ENCODE measurements around the gene SEMA6C. TPM values are rescaled to one million over a fixed set of nuclear protein-coding genes. Genes with fewer than 3 reads are reported as not detected.
A peak's percentile ranks its signal among the peaks of the same experiment; 100 is the strongest.

Gene SEMA6C
- total and polyA plus RNA-seq, 2 donors from 2014 or later = 7.6 to 17.4 TPM

DNA sequence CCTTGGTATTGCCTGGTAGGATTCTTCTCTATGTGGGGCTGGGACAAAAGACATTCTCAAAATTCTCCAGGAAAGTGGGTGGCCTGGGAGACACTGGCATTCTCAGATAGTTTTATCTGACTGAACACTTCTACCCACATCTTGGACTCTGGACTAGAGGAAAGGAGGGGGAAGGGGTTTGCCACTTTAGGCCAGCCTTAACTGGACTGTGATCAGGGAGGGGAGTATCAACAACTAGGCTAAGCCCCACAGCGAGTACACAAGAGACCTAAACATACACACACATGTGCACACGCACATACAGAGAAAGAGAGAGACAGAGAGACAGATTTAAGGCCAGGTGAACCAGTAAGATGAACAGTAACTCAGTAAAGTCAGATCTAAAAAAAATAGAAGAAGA is 1.2 kb upstream of the SEMA6C start:
- H3K4me1 ChIP-seq (ENCODE audit: control insufficient read depth in 2 of 3, insufficient read depth in 2 of 3, low read depth in 1 of 3, low read length in 3 of 3) = peaks cover 0 to 28% (median 16%) of the 10 kb centered on the region in 3 donors
- H3K27ac ChIP-seq (ENCODE audit: low read depth in 2 of 2, low read length in 2 of 2) = peak overlapping the region; percentile 78 to 81
- no peaks in the 10 kb centered on the region for H3K36me3 ChIP-seq (ENCODE audit: control insufficient read depth in 2 of 3, insufficient read depth in 3 of 3, low read length in 3 of 3)
- H3K9me3 ChIP-seq (ENCODE audit: control insufficient read depth in 2 of 3, insufficient read depth in 1 of 3, low read length in 3 of 3) = no peaks in the 10 kb centered on the region
- H3K9ac ChIP-seq (ENCODE audit: low read length in 3 of 3) = peak overlapping the region in 2 of 3 donors; percentile 73 to 78
- peak overlapping the region; percentile 68 to 83 (median 81) for H3K4me3 ChIP-seq (ENCODE audit: low read length in 3 of 3)
- FAIRE-seq (peak; percentile 17), DNase-seq (peak in 2 of 5 donors; percentile 17 to 62)
- no peaks in the 10 kb centered on the region for H3K27me3 ChIP-seq (ENCODE audit: control insufficient read depth, insufficient read depth, low read length)
- intact Hi-C loops (cut with DNase I) = no loop called here
- TF ChIP-seq, protein P1, sequence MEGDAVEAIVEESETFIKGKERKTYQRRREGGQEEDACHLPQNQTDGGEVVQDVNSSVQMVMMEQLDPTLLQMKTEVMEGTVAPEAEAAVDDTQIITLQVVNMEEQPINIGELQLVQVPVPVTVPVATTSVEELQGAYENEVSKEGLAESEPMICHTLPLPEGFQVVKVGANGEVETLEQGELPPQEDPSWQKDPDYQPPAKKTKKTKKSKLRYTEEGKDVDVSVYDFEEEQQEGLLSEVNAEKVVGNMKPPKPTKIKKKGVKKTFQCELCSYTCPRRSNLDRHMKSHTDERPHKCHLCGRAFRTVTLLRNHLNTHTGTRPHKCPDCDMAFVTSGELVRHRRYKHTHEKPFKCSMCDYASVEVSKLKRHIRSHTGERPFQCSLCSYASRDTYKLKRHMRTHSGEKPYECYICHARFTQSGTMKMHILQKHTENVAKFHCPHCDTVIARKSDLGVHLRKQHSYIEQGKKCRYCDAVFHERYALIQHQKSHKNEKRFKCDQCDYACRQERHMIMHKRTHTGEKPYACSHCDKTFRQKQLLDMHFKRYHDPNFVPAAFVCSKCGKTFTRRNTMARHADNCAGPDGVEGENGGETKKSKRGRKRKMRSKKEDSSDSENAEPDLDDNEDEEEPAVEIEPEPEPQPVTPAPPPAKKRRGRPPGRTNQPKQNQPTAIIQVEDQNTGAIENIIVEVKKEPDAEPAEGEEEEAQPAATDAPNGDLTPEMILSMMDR (IDR thresholded peaks at IDR 0.05; ENCODE audit: borderline replicate concordance, extremely low read depth, insufficient read depth) = no peak

DNA sequence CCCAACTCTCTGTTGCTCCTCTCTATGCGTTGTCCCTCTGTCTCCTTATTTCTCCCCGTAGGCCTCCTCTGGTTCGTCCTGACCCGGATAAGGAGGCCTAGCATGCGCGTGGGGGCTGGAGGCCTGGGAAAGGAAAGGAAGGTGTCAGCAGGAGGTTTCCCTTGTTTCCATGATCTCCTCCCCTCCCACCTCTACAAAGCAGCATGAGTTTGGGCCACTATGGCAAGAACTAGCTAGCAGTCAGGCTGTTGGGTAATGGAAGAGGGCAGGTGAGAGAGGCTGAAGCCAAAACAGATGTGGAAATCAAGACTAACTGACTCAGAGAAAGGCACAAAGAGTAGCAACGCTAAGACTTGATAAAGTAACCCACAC is 687 bp upstream of the SEMA6C start:
- TF ChIP-seq, protein P1 (IDR thresholded peaks at IDR 0.05; ENCODE audit: borderline replicate concordance, extremely low read depth, insufficient read depth) = no peak
- peak in 2 of 5 donors; percentile 59 to 61 for DNase-seq
- intact Hi-C loops (cut with DNase I) = no loop called here
- no peaks in the 10 kb centered on the region for H3K27me3 ChIP-seq (ENCODE audit: control insufficient read depth, insufficient read depth, low read length)
- peak overlapping the region; percentile 52 to 78 (median 73) for H3K9ac ChIP-seq (ENCODE audit: low read length in 3 of 3)
- no peak for FAIRE-seq
- H3K27ac ChIP-seq (ENCODE audit: low read depth in 2 of 2, low read length in 2 of 2) = peak overlapping the region; percentile 78 to 81
- H3K36me3 ChIP-seq (ENCODE audit: control insufficient read depth in 2 of 3, insufficient read depth in 3 of 3, low read length in 3 of 3) = no peaks in the 10 kb centered on the region
- peaks cover 0 to 33% (median 16%) of the 10 kb centered on the region in 3 donors for H3K4me1 ChIP-seq (ENCODE audit: control insufficient read depth in 2 of 3, insufficient read depth in 2 of 3, low read depth in 1 of 3, low read length in 3 of 3)
- no peaks in the 10 kb centered on the region for H3K9me3 ChIP-seq (ENCODE audit: control insufficient read depth in 2 of 3, insufficient read depth in 1 of 3, low read length in 3 of 3)
- peak overlapping the region; percentile 68 to 83 (median 81) for H3K4me3 ChIP-seq (ENCODE audit: low read length in 3 of 3)

DNA sequence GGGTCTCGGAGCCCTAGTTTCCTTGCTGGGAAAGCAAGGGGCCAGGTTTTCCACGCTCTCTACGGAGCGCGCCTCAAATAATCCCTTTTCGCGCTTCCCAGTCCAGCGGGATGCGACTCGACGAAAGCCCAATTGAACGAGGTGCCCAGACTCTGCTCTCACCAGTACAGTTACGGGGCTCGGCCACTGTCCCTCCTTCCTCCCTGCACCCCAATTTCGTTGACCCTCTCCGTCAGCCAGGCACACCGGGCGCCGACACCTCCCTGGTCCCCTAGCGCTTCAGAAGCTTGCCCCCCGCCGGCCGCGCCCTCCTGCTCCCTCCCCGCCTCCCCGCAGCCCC is 389 bp downstream of the SEMA6C start:
- DNase-seq = peak in 1 of 5 donors; percentile 41
- peak overlapping the region; percentile 53 to 65 (median 65) for H3K9ac ChIP-seq (ENCODE audit: low read length in 3 of 3)
- H3K9me3 ChIP-seq (ENCODE audit: control insufficient read depth in 2 of 3, insufficient read depth in 1 of 3, low read length in 3 of 3) = no peaks in the 10 kb centered on the region
- H3K4me1 ChIP-seq (ENCODE audit: control insufficient read depth in 2 of 3, insufficient read depth in 2 of 3, low read depth in 1 of 3, low read length in 3 of 3) = peaks cover 0 to 33% (median 16%) of the 10 kb centered on the region in 3 donors
- intact Hi-C loops (cut with DNase I) = no loop called here
- TF ChIP-seq, protein P1 (IDR thresholded peaks at IDR 0.05; ENCODE audit: borderline replicate concordance, extremely low read depth, insufficient read depth) = no peak
- H3K36me3 ChIP-seq (ENCODE audit: control insufficient read depth in 2 of 3, insufficient read depth in 3 of 3, low read length in 3 of 3) = no peaks in the 10 kb centered on the region
- H3K4me3 ChIP-seq (ENCODE audit: low read length in 3 of 3) = peak overlapping the region; percentile 68 to 84 (median 83)
- no peaks in the 10 kb centered on the region for H3K27me3 ChIP-seq (ENCODE audit: control insufficient read depth, insufficient read depth, low read length)
- no peak overlapping the region for H3K27ac ChIP-seq (ENCODE audit: low read depth in 2 of 2, low read length in 2 of 2)
- no peak for FAIRE-seq

Measured in kidney (tissue), 14 donors.